HG02973 (cell line): ENCODE results near the gene IMMP2L.
"Not testable (repeated sequence)": the region's sequence is repeated elsewhere in the genome, so short reads cannot be mapped to it uniquely, and the experiment has no call there.

Experiments used
- ATAC-seq: cut with Tn5 transposase; IDR thresholded peaks from one replicate; pipeline ENCODE4 v1.9.1; 2021; ENCODE audit warnings: moderate library complexity; ENCODE audit not compliant: unreplicated experiment

IMMP2L gene

DNA sequence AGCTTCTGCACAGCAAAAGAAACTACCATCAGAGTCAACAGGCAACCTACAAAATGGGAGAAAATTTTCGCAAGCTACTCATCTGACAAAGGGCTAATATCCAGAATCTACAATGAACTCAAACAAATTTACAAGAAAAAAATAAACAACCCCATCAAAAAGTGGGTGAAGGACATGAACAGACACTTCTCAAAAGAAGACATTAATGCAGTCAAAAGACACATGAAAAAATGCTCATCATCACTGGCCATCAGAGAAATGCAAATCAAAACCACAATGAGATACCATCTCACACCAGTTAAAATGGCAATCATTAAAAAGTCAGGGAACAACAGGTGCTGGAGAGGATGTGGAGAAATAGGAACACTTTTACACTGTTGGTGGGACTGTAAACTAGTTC lies 92.4 kb downstream of the IMMP2L start:
- not testable (repeated sequence) for ATAC-seq

DNA sequence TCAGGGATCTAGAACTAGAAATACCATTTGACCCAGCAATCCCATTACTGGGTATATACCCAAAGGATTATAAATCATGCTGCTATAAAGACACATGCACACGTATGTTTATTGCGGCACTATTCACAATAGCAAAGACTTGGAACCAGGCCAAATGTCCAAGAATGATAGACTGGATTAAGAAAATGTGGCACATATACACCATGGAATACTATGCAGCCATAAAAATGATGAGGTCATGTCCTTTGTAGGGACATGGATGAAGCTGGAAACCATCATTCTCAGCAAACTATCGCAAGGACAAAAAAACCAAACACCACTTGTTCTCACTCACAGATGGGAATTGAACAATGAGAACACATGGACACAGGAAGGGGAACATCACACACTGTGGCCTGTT lies 96.5 kb downstream of the IMMP2L start:
- ATAC-seq, result not testable (repeated sequence)

DNA sequence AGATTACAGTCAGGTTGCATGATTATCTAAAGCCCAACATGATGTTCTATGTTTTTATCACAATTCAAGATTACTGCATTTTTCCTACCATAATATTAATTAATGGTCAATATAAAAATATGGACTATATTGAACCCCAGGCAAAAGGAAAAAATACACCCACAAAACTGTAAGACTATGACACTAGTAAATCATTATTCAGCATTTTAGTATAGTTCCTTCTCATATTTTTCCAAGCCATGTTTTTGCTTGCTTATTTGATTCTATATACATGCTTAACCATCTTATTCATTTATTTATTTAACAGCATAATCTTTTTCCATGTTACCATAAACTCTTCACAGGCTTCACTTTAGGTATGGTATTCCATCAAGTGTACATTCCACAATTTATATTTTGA lies 101.6 kb downstream of the IMMP2L start:
- ATAC-seq, result no peak

- no peak for ATAC-seq
Measured at GRCh38 chr7:111459757-111460280, 102.5 kb downstream of the IMMP2L start.

GRCh38 chr7:111459065-111459756 lies 103.1 kb downstream of the IMMP2L start:
- ATAC-seq, result no peak

DNA sequence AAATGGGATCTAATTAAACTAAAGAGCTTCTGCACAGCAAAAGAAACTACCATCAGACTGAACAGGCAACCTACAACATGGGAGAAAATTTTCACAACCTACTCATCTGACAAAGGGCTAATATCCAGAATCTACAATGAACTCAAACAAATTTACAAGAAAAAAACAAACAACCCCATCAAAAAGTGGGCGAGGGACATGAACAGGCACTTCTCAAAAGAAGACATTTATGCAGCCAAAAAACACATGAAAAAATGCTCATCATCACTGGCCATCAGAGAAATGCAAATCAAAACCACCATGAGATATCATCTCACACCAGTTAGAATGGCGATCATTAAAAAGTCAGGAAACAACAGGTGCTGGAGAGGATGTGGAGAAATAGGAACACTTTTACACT lies 111.6 kb downstream of the IMMP2L start:
- ATAC-seq, result not testable (repeated sequence)

DNA sequence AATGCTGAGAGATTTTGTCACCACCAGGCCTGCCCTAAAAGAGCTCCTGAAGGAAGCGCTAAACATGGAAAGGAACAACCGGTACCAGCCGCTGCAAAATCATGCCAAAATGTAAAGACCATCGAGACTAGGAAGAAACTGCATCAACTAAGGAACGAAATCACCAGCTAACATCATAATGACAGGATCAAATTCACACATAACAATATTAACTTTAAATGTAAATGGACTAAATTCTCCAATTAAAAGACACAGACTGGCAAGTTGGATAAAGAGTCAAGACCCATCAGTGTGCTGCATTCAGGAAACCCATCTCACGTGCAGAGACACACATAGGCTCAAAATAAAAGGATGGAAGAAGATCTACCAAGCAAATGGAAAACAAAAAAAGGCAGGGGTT lies 114.8 kb downstream of the IMMP2L start:
- not testable (repeated sequence) for ATAC-seq

DNA sequence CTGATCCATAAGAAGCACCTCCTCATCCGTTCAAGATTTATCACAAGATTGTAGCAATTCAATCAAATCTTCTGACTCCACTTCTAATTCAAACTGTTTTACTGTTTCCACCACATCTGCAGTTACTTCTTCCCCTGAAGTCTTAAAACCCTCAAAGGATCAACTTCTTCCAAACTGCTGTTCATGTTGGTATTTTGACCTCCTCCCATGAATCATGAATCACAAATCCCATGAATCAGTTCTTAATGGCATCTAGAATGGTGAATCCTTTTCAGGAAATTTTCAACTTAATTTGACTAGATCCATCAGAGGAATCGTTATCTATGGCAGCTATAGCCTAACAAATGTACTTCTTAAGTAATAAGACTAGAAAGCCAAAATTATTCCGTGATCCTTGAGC lies 122.3 kb downstream of the IMMP2L start:
- ATAC-seq, result no peak

GRCh38 chr7:111438369-111439289 lies 123.7 kb downstream of the IMMP2L start:
- no peak for ATAC-seq

DNA sequence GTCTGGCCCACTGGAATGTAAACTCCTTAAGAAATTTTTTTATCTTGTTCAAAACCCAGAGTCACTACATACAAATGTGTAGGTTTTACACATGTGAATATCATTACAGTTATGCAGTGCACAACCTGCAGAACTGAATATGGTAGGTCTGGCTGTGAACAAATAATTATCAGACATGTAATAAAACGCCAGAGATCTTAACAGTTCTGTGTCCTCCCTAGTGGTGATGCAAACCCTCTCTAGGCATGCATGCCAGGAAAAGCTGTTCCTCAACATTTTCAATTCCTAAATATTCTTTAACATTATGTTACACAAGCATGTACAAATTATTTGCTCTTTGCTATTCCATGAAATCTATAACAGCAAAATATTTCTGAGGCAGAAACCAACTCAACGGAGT lies 124.6 kb downstream of the IMMP2L start:
- no peak for ATAC-seq

DNA sequence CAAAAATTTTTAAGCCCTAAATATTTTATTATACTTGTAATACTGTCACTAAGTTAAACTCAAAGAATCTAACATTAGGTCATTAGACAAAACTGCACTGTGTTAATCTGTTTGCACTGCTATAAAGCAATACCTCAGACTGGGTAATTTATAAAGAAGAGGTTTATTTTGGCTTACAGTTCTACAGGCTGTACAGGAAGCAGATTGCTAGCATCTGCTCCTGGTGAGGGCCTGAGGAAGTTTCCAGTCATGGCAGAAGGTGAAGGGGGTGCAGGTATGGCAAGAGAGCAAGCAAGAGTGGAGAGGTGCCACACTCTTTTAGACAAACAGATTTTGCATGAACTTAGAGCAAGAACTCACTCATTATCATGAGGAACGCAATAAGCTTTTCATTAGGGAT lies 125.7 kb downstream of the IMMP2L start:
- ATAC-seq, result no peak

DNA sequence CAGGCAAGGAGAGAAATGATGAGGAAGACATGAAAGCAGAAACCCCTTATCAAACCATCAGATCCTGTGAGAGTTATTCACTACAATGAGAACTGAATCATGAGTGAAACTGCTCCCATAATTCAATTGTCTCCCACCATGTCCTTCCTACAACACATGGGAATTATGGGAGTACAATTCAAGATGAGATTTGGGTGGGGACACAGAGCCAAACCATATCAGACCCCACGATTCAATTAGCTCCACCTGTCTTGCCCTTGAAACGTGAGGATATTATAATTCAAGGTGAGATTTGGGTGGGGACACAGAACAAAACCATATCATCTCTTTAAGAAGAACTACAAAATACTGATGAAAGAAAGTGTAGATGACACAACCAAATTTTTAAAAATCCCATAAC lies 128.9 kb downstream of the IMMP2L start:
- no peak for ATAC-seq

GRCh38 chr7:111429781-111430180 lies 132.5 kb downstream of the IMMP2L start:
- no peak for ATAC-seq

DNA sequence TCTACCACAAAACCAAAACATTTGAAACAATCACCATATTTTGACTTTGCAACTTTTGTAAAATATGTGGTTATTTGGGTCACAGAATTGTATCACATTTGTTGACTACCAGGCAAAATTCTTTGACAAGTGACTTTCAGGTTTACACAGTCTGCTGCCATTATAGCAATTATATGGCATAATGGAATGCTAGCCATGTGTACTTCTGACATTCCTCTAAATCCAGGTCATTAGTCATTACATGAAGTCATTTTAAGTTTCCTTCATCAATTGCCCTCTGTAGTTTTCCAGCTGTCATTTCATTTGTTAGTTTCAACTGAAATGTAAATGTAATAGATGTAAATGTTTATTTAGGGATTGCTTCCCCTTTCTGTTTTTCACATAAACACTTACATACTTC lies 137.5 kb downstream of the IMMP2L start:
- no peak for ATAC-seq

DNA sequence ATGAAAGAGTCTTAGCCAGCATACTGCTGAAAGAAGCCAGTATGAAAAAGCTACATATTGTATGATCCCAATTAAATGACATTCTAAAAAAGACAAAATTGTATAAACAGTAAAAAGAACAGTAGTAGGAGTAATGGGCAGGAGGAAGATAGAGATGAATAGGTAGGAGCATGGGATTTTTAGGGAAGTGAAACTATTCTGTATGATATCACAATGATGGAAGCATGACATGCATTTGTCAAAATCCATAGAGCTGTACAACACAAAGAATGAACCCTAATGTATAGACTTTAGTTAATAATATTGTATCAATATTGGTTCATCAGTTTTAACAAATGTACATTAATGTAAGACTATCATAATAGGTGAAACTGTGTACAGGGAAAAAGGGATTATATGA lies 147.9 kb downstream of the IMMP2L start:
- ATAC-seq, result no peak

DNA sequence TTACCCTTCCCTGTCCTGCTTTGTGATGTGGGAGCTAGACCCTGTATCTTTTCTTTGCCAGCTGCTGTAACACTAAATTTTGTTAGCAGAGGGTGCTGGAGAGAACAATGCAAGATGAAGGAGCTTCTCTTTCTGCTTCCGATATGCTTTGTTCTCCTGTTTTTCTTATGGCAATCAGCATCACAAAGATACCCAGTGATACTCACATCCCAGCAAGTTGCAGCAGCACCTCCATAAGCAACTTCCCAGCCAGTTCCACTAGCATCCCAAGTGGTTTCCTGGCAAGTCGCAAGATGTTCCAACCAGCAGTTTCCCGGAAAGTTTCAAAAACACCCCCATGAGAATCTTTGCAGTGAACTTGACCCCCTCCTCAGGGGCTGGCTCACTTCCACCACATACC lies 148.6 kb downstream of the IMMP2L start:
- no peak for ATAC-seq

GRCh38 chr7:111410899-111411298 lies 151.4 kb downstream of the IMMP2L start:
- ATAC-seq, result no peak

DNA sequence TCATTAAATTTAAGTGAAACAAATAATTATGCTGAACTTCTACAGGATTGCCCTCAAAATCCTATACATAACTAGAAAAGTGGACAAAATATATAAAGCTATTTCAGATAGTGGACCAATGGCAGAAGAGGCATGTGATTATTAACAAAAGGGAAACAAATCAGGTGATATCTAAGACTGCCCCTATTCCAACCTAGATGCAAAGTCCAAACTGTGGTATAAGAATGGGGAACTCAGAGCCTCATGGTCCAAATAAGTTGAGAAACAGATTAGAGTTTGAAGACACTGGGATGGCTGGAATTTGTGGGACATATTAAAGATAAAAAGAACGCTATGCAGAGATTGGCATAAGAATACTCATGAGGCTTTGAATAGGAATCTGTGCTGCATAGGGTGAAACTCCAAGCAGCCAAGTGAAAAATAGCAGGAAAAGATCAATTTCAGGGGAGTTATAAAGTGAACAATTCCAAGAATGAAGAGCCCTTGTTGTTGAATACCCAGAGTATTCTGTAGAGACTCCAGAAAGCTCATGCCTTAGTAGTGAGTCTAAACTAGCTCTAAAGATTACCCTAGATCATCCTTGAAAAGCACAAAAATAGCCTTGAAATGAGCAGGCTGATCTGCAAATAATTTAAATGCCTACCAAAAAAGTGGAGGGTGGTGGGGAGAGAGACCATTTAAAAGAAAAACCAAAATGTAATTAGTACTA lies 152.4 kb downstream of the IMMP2L start:
- ATAC-seq, result no peak

GRCh38 chr7:111408724-111409123 lies 153.6 kb downstream of the IMMP2L start:
- ATAC-seq, result no peak

- ATAC-seq, result no peak
Measured at GRCh38 chr7:111407258-111407657, 155.0 kb downstream of the IMMP2L start.

- no peak for ATAC-seq
Measured at GRCh38 chr7:111405621-111406020, 156.7 kb downstream of the IMMP2L start.
